HL-60 (cell line): Measurements from ENCODE around the gene STARD10.

ENCODE experiments used
- POLR2AphosphoS5 ChIP-seq: IDR thresholded peaks from 2 replicates; pipeline ENCODE4 v1.6.1; 2012; ENCODE audit warnings: low read depth
- SPI1 ChIP-seq: IDR thresholded peaks from 2 replicates; pipeline ENCODE4 v1.6.1; 2012; ENCODE audit warnings: low read depth, mild to moderate bottlenecking, borderline replicate concordance
- TF ChIP-seq, protein P1 (sequence below): IDR thresholded peaks from one replicate; pipeline ENCODE4 v1.5.1; 2011; ENCODE audit warnings: low read length, control low read depth, inconsistent platforms; ENCODE audit not compliant: insufficient read depth
- TF ChIP-seq, protein P2 (sequence below): IDR thresholded peaks from 2 replicates; pipeline ENCODE4 v1.6.1; 2012; ENCODE audit warnings: low read depth; ENCODE audit not compliant: insufficient replicate concordance

DNA sequence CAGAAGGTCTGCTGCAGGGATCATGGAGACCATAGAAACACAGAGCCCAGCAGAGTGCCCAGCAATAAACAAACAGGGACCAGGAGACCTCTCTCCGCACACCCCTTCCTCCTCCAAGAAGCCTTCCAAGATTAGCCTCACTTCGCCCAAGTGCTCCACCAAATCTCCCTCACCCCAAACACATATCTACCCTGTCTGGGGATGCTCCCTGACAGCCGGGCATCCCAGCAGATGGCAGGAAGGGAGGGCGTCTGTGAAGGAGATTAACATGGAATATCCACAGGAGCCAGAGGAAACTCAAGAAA is 68.2 kb downstream of the STARD10 start:
- TF ChIP-seq, protein P1, sequence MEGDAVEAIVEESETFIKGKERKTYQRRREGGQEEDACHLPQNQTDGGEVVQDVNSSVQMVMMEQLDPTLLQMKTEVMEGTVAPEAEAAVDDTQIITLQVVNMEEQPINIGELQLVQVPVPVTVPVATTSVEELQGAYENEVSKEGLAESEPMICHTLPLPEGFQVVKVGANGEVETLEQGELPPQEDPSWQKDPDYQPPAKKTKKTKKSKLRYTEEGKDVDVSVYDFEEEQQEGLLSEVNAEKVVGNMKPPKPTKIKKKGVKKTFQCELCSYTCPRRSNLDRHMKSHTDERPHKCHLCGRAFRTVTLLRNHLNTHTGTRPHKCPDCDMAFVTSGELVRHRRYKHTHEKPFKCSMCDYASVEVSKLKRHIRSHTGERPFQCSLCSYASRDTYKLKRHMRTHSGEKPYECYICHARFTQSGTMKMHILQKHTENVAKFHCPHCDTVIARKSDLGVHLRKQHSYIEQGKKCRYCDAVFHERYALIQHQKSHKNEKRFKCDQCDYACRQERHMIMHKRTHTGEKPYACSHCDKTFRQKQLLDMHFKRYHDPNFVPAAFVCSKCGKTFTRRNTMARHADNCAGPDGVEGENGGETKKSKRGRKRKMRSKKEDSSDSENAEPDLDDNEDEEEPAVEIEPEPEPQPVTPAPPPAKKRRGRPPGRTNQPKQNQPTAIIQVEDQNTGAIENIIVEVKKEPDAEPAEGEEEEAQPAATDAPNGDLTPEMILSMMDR: no peak
- TF ChIP-seq, protein P2, sequence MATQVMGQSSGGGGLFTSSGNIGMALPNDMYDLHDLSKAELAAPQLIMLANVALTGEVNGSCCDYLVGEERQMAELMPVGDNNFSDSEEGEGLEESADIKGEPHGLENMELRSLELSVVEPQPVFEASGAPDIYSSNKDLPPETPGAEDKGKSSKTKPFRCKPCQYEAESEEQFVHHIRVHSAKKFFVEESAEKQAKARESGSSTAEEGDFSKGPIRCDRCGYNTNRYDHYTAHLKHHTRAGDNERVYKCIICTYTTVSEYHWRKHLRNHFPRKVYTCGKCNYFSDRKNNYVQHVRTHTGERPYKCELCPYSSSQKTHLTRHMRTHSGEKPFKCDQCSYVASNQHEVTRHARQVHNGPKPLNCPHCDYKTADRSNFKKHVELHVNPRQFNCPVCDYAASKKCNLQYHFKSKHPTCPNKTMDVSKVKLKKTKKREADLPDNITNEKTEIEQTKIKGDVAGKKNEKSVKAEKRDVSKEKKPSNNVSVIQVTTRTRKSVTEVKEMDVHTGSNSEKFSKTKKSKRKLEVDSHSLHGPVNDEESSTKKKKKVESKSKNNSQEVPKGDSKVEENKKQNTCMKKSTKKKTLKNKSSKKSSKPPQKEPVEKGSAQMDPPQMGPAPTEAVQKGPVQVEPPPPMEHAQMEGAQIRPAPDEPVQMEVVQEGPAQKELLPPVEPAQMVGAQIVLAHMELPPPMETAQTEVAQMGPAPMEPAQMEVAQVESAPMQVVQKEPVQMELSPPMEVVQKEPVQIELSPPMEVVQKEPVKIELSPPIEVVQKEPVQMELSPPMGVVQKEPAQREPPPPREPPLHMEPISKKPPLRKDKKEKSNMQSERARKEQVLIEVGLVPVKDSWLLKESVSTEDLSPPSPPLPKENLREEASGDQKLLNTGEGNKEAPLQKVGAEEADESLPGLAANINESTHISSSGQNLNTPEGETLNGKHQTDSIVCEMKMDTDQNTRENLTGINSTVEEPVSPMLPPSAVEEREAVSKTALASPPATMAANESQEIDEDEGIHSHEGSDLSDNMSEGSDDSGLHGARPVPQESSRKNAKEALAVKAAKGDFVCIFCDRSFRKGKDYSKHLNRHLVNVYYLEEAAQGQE: no peak
- TF ChIP-seq POLR2AphosphoS5: no peak
- no peak for TF ChIP-seq SPI1
